ENCODE data around the gene NLRX1.

The NLRX1 gene

GRCh38 chr11:119154178-119154577, 14.3 kb upstream of the NLRX1 start:
- TF ChIP-seq POLR2AphosphoS5 (IDR thresholded peaks at IDR 0.05; ENCODE audit: low read depth, low read length): no peak
- no peak for TF ChIP-seq FOXP2 (optimal IDR thresholded peaks at IDR 0.05; ENCODE audit: borderline replicate concordance, extremely low read depth, extremely low read length, insufficient read depth)
- TF ChIP-seq TAF1 (IDR thresholded peaks at IDR 0.05; ENCODE audit: borderline replicate concordance, insufficient read depth, low read length): no peak
- TF ChIP-seq SIN3A (IDR thresholded peaks at IDR 0.05; ENCODE audit: borderline replicate concordance, insufficient read depth, low read length): no peak
- TF ChIP-seq, protein P1, sequence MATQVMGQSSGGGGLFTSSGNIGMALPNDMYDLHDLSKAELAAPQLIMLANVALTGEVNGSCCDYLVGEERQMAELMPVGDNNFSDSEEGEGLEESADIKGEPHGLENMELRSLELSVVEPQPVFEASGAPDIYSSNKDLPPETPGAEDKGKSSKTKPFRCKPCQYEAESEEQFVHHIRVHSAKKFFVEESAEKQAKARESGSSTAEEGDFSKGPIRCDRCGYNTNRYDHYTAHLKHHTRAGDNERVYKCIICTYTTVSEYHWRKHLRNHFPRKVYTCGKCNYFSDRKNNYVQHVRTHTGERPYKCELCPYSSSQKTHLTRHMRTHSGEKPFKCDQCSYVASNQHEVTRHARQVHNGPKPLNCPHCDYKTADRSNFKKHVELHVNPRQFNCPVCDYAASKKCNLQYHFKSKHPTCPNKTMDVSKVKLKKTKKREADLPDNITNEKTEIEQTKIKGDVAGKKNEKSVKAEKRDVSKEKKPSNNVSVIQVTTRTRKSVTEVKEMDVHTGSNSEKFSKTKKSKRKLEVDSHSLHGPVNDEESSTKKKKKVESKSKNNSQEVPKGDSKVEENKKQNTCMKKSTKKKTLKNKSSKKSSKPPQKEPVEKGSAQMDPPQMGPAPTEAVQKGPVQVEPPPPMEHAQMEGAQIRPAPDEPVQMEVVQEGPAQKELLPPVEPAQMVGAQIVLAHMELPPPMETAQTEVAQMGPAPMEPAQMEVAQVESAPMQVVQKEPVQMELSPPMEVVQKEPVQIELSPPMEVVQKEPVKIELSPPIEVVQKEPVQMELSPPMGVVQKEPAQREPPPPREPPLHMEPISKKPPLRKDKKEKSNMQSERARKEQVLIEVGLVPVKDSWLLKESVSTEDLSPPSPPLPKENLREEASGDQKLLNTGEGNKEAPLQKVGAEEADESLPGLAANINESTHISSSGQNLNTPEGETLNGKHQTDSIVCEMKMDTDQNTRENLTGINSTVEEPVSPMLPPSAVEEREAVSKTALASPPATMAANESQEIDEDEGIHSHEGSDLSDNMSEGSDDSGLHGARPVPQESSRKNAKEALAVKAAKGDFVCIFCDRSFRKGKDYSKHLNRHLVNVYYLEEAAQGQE (IDR thresholded peaks at IDR 0.05; ENCODE audit: insufficient read depth in 1 of 2, low read depth in 2 of 2, low read length in 2 of 2): no peak

GRCh38 chr11:119155733-119156492, 12.6 kb upstream of the NLRX1 start:
- TF ChIP-seq TAF1 (IDR thresholded peaks at IDR 0.05; ENCODE audit: borderline replicate concordance, insufficient read depth, low read length): no peak
- TF ChIP-seq, protein P1 (IDR thresholded peaks at IDR 0.05; ENCODE audit: insufficient read depth in 1 of 2, low read depth in 2 of 2, low read length in 2 of 2): no peak
- TF ChIP-seq POLR2AphosphoS5 (IDR thresholded peaks at IDR 0.05; ENCODE audit: low read depth, low read length): no peak
- no peak for TF ChIP-seq SIN3A (IDR thresholded peaks at IDR 0.05; ENCODE audit: borderline replicate concordance, insufficient read depth, low read length)
- no peak for TF ChIP-seq FOXP2 (optimal IDR thresholded peaks at IDR 0.05; ENCODE audit: borderline replicate concordance, extremely low read depth, extremely low read length, insufficient read depth)

- TF ChIP-seq TAF1 (IDR thresholded peaks at IDR 0.05; ENCODE audit: borderline replicate concordance, insufficient read depth, low read length) (no peak), FOXP2 (optimal IDR thresholded peaks at IDR 0.05; ENCODE audit: borderline replicate concordance, extremely low read depth, extremely low read length, insufficient read depth) (no peak), POLR2AphosphoS5 (IDR thresholded peaks at IDR 0.05; ENCODE audit: low read depth, low read length) (no peak), SIN3A (IDR thresholded peaks at IDR 0.05; ENCODE audit: borderline replicate concordance, insufficient read depth, low read length) (no peak)
- TF ChIP-seq, protein P1 (IDR thresholded peaks at IDR 0.05; ENCODE audit: insufficient read depth in 1 of 2, low read depth in 2 of 2, low read length in 2 of 2): no peak
Observed at GRCh38 chr11:119156496-119156895, 12.0 kb upstream of the NLRX1 start.

GRCh38 chr11:119157063-119157462, 11.5 kb upstream of the NLRX1 start:
- TF ChIP-seq POLR2AphosphoS5 (IDR thresholded peaks at IDR 0.05; ENCODE audit: low read depth, low read length): no peak
- TF ChIP-seq, protein P1 (IDR thresholded peaks at IDR 0.05; ENCODE audit: insufficient read depth in 1 of 2, low read depth in 2 of 2, low read length in 2 of 2): peak in 1 of 2 experiments; percentile 74; a peak in 2 of 4 replicates
